Stimulated activated CD8-positive, alpha-beta memory T cell treated with anti-CD3 and anti-CD28 coated beads, Interleukin-7, amount 100 ng/mL, for 1 hour (primary cell): ENCODE data around the gene LPP.

ENCODE experiments used
- DNase-seq, 2 donors: peaks; one replicate each; pipeline ENCODE4 v3.0.0-alpha.2; 2020; ENCODE audit warnings: low read depth in 2 of 2

LPP gene

GRCh38 chr3:188253123-188253793 is 99.3 kb downstream of the LPP start:
- DNase-seq, result no peak

- DNase-seq, result no peak
These were observed 100.0 kb downstream of the LPP start for GRCh38 chr3:188253800-188254452.

- DNase-seq, result no peak
These were observed 100.6 kb downstream of the LPP start for GRCh38 chr3:188254520-188255070.

- no peak for DNase-seq
These were observed 101.2 kb downstream of the LPP start for GRCh38 chr3:188255190-188255589.

- no peak for DNase-seq
These were observed 102.8 kb downstream of the LPP start for GRCh38 chr3:188256758-188257157.

- DNase-seq, result no peak
These were observed 103.5 kb downstream of the LPP start for GRCh38 chr3:188257384-188258026.

GRCh38 chr3:188259191-188259590 is 105.2 kb downstream of the LPP start:
- DNase-seq, result no peak

- no peak for DNase-seq
These were observed 105.6 kb downstream of the LPP start for GRCh38 chr3:188259596-188259995.

GRCh38 chr3:188261011-188261410 is 107.1 kb downstream of the LPP start:
- DNase-seq, result no peak

GRCh38 chr3:188262488-188262887 is 108.5 kb downstream of the LPP start:
- no peak for DNase-seq

- DNase-seq, result no peak
These were observed 109.1 kb downstream of the LPP start for GRCh38 chr3:188262913-188263683.

- DNase-seq, result no peak
These were observed 110.6 kb downstream of the LPP start for GRCh38 chr3:188264226-188265207.

GRCh38 chr3:188266562-188267274 is 112.8 kb downstream of the LPP start:
- no peak for DNase-seq

GRCh38 chr3:188267790-188268335 is 113.9 kb downstream of the LPP start:
- DNase-seq, result no peak

- no peak for DNase-seq
These were observed 114.4 kb downstream of the LPP start for GRCh38 chr3:188268336-188268735.

- no peak for DNase-seq
These were observed 115.1 kb downstream of the LPP start for GRCh38 chr3:188269040-188269439.

GRCh38 chr3:188270423-188270972 is 116.5 kb downstream of the LPP start:
- no peak for DNase-seq

- DNase-seq, result no peak
These were observed 117.4 kb downstream of the LPP start for GRCh38 chr3:188271226-188271914.
